HCT116 (cell line): ENCODE measurements around the gene OR56B4.

Experiments used
- CTCF ChIP-seq, 3 experiments: fragments of 200-600 bp in 1 of 3; sonication (generic) in 1 of 3; IDR thresholded peaks in 2 of 3; conservative IDR thresholded peaks in 1 of 3; 2 replicates each; pipeline ENCODE4 v1.5.1; 2012 to 2017; ENCODE audit warnings: low read depth in 2 of 3, low read length in 2 of 3, antibody characterized with exemption in 1 of 3, borderline replicate concordance in 1 of 3, control low read depth in 1 of 3, mild to moderate bottlenecking in 1 of 3, mixed read lengths in 1 of 3, mixed run types in 1 of 3, moderate library complexity in 1 of 3; ENCODE audit not compliant: insufficient read depth in 1 of 3
- EZH2phosphoT487 ChIP-seq: fragments of 200-600 bp; IDR thresholded peaks from 2 replicates; pipeline ENCODE4 v1.6.1; 2018; ENCODE audit warnings: antibody characterized with exemption, borderline replicate concordance
- POLR2A ChIP-seq: IDR thresholded peaks from 2 replicates; pipeline ENCODE4 v1.7.0; 2011; ENCODE audit warnings: borderline replicate concordance; ENCODE audit not compliant: insufficient read depth, insufficient read length; ENCODE audit errors: extremely low read depth
- POLR2AphosphoS5 ChIP-seq: IDR thresholded peaks from 2 replicates; pipeline ENCODE4 v1.6.1; 2011; ENCODE audit warnings: mild to moderate bottlenecking, low read depth, low read length, moderate library complexity
- RAD21 ChIP-seq: IDR thresholded peaks from 2 replicates; pipeline ENCODE4 v1.6.1; 2012; ENCODE audit warnings: low read depth, mild to moderate bottlenecking
- TF ChIP-seq, protein P1 (sequence below): IDR thresholded peaks from 2 replicates; pipeline ENCODE4 v1.6.1; 2011; ENCODE audit warnings: mild to moderate bottlenecking, low read length, moderate library complexity; ENCODE audit not compliant: insufficient replicate concordance; ENCODE audit errors: extremely low read depth

DNA sequence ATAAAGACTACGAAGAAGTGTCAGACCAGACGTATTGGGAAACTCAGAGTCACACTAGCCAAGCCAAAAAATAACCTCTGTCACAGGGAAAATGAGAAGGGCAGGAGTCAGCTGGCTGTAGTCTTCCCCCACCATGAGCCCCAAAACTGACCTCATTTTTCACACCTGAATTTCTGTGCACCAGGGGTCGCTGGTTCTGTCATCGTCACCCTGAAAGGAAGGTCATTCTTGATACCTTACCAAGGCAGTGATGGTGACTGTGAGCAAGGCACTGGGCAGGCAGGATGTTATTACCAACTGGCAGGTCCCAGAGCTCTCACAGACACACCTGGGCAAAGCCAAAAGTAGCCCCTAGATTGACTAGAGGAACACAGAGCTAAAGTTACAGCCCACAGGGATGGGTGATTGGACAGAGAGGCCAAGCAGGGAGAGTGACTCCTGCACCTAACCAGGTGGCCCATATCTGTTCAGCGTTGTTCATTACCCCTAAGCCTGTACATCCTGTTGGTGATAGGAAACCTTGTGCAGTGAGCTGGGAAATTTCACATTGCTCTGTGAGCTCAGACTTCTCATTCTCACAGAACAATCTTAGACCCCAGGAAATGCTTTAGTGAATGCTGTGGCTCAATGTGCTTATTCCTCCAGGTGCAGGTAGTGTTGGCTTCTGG is 44.7 kb upstream of the OR56B4 start:
- TF ChIP-seq POLR2A (no peak), CTCF (IDR thresholded peaks at IDR 0.05 in 2 of 3, conservative IDR thresholded peaks at IDR 0.05 in 1 of 3; ENCODE audit: borderline replicate concordance in 1 of 3, insufficient read depth in 1 of 3, low read depth in 2 of 3, low read length in 2 of 3) (peak in 2 of 3 experiments; percentile 32 to 39; a peak in 3 of 6 replicates), RAD21 (peak; percentile 11; the same call in 1 of the 2 replicates), EZH2phosphoT487 (no peak), POLR2AphosphoS5 (no peak)
- TF ChIP-seq, protein P1, sequence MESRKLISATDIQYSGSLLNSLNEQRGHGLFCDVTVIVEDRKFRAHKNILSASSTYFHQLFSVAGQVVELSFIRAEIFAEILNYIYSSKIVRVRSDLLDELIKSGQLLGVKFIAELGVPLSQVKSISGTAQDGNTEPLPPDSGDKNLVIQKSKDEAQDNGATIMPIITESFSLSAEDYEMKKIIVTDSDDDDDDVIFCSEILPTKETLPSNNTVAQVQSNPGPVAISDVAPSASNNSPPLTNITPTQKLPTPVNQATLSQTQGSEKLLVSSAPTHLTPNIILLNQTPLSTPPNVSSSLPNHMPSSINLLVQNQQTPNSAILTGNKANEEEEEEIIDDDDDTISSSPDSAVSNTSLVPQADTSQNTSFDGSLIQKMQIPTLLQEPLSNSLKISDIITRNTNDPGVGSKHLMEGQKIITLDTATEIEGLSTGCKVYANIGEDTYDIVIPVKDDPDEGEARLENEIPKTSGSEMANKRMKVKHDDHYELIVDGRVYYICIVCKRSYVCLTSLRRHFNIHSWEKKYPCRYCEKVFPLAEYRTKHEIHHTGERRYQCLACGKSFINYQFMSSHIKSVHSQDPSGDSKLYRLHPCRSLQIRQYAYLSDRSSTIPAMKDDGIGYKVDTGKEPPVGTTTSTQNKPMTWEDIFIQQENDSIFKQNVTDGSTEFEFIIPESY = no peak
